ENCODE data around the gene BORCS8. TPM values are rescaled to one million over a fixed set of nuclear protein-coding genes. Genes with fewer than 3 reads are reported as not detected.

Gene BORCS8
- polyA plus RNA-seq, 1 of the 3 experiments (the other 2 are of a cell fraction) = 36.4 TPM

DNA sequence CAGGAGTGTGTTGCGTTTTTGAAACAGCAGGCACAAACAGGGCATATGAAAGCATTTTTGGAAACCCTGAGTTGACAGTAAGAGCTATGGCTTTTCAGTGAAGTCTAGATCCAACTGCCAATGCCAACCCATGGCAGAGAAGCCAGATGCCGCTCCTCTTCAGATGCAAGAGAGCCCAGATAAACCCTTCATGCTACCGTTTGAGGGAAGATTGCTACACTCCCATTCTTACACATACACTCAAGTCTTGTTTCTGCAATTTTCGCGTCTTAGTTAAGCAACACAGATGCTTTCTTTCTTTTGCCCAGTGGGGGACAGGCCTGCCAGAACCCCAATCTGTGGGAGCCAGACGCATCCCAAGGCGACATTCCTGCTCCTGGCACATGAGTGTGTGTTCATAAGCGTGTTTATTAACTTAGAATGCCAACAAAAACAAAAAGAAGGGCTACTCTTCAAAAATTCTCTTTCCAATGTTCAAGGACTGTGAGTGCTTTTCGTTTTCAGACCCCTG is 10.4 kb downstream of the BORCS8 start:
- Histone ChIP-seq H3K27me3 (ENCODE audit: insufficient read depth) (no peaks in the 10 kb centered on the region), H3K4me1 (ENCODE audit: control insufficient read depth in 1 of 2, insufficient read depth in 2 of 2, low read depth in 1 of 2, low read length in 1 of 2) (no peaks in the 10 kb centered on the region), H3K9me3 (no peaks in the 10 kb centered on the region), H3K4me2 (no peak overlapping the region), H3K79me2 (ENCODE audit: insufficient read depth) (peaks cover 8% of the 10 kb centered on the region; the same call in 1 of the 2 replicates), H3F3A (replicated peaks; ENCODE audit: insufficient read depth) (no peaks in the 10 kb centered on the region), H3K9ac (no peak overlapping the region), H2AFZ (ENCODE audit: low read depth) (no peak overlapping the region), H4K20me1 (ENCODE audit: insufficient read depth) (no peaks in the 10 kb centered on the region), H3K4me3 (ENCODE audit: low read depth in 2 of 2, low read length in 1 of 2) (no peak overlapping the region), H3K27ac (ENCODE audit: low read depth in 2 of 2, low read length in 1 of 2) (no peak overlapping the region), H3K36me3 (replicated peaks in 1 of 2; ENCODE audit: control insufficient read depth in 1 of 2, insufficient read depth in 2 of 2, low read length in 1 of 2) (peaks cover 0 to 11% of the 10 kb centered on the region in 2 experiments), H3K9me2 (no peaks in the 10 kb centered on the region)
- 90% methylated on average over 9 of the region's 9 CpGs for WGBS (ENCODE audit: low lambda C conversion rate)
- TF ChIP-seq, protein P1, sequence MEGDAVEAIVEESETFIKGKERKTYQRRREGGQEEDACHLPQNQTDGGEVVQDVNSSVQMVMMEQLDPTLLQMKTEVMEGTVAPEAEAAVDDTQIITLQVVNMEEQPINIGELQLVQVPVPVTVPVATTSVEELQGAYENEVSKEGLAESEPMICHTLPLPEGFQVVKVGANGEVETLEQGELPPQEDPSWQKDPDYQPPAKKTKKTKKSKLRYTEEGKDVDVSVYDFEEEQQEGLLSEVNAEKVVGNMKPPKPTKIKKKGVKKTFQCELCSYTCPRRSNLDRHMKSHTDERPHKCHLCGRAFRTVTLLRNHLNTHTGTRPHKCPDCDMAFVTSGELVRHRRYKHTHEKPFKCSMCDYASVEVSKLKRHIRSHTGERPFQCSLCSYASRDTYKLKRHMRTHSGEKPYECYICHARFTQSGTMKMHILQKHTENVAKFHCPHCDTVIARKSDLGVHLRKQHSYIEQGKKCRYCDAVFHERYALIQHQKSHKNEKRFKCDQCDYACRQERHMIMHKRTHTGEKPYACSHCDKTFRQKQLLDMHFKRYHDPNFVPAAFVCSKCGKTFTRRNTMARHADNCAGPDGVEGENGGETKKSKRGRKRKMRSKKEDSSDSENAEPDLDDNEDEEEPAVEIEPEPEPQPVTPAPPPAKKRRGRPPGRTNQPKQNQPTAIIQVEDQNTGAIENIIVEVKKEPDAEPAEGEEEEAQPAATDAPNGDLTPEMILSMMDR (IDR thresholded peaks at IDR 0.05) = no peak
- TF ChIP-seq GABPA (IDR thresholded peaks at IDR 0.05; ENCODE audit: low read depth) = no peak
- TF ChIP-seq SMC3 (IDR thresholded peaks at IDR 0.05; ENCODE audit: low read depth, low read length) = no peak
- no peak for TF ChIP-seq POLR2AphosphoS5 (IDR thresholded peaks at IDR 0.05; ENCODE audit: low read depth, low read length)
- TF ChIP-seq GATA2 (CRISPR knock-in tag; IDR thresholded peaks at IDR 0.05) = no peak
- TF ChIP-seq, protein P2, sequence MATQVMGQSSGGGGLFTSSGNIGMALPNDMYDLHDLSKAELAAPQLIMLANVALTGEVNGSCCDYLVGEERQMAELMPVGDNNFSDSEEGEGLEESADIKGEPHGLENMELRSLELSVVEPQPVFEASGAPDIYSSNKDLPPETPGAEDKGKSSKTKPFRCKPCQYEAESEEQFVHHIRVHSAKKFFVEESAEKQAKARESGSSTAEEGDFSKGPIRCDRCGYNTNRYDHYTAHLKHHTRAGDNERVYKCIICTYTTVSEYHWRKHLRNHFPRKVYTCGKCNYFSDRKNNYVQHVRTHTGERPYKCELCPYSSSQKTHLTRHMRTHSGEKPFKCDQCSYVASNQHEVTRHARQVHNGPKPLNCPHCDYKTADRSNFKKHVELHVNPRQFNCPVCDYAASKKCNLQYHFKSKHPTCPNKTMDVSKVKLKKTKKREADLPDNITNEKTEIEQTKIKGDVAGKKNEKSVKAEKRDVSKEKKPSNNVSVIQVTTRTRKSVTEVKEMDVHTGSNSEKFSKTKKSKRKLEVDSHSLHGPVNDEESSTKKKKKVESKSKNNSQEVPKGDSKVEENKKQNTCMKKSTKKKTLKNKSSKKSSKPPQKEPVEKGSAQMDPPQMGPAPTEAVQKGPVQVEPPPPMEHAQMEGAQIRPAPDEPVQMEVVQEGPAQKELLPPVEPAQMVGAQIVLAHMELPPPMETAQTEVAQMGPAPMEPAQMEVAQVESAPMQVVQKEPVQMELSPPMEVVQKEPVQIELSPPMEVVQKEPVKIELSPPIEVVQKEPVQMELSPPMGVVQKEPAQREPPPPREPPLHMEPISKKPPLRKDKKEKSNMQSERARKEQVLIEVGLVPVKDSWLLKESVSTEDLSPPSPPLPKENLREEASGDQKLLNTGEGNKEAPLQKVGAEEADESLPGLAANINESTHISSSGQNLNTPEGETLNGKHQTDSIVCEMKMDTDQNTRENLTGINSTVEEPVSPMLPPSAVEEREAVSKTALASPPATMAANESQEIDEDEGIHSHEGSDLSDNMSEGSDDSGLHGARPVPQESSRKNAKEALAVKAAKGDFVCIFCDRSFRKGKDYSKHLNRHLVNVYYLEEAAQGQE (IDR thresholded peaks at IDR 0.05; ENCODE audit: low read depth, low read length) = no peak
- no peak for TF ChIP-seq FOSL2 (IDR thresholded peaks at IDR 0.05; ENCODE audit: borderline replicate concordance, low read depth)
- TF ChIP-seq MXI1 (IDR thresholded peaks at IDR 0.05; ENCODE audit: low read depth, low read length) = no peak
- TF ChIP-seq, protein P3, sequence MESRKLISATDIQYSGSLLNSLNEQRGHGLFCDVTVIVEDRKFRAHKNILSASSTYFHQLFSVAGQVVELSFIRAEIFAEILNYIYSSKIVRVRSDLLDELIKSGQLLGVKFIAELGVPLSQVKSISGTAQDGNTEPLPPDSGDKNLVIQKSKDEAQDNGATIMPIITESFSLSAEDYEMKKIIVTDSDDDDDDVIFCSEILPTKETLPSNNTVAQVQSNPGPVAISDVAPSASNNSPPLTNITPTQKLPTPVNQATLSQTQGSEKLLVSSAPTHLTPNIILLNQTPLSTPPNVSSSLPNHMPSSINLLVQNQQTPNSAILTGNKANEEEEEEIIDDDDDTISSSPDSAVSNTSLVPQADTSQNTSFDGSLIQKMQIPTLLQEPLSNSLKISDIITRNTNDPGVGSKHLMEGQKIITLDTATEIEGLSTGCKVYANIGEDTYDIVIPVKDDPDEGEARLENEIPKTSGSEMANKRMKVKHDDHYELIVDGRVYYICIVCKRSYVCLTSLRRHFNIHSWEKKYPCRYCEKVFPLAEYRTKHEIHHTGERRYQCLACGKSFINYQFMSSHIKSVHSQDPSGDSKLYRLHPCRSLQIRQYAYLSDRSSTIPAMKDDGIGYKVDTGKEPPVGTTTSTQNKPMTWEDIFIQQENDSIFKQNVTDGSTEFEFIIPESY (IDR thresholded peaks at IDR 0.05; ENCODE audit: borderline replicate concordance, low read depth) = no peak
- no peak for TF ChIP-seq EZH2phosphoT487 (IDR thresholded peaks at IDR 0.05; ENCODE audit: borderline replicate concordance, low read depth)
- ChIA-PET POLR2A (no interaction called here), CTCF (no interaction called here)
- DNase-seq = no peak
